Lung (tissue), 12 donors: ENCODE data around the gene LIX1. TPM values are rescaled to one million over a fixed set of nuclear protein-coding genes. Genes with fewer than 3 reads are reported as not detected.

Source experiments
- ATAC-seq: fragments of 200-7000 bp; cut with Tn5 transposase; one replicate; pipeline ENCODE4 v1.9.1; 2020; ENCODE audit warnings: moderate number of reproducible peaks; ENCODE audit not compliant: insufficient read depth, low FRiP score
- DNase-seq, 3 donors: peaks; one replicate each; pipeline ENCODE4 v3.0.0-alpha.2; 2013 to 2017
- H3K27ac ChIP-seq, 2 donors: one replicate each; pipeline ENCODE4 v1.5.1; 2013; ENCODE audit warnings: mild to moderate bottlenecking in 2 of 2, moderate library complexity in 2 of 2, control low read depth in 1 of 2, inconsistent platforms in 1 of 2, low read depth in 1 of 2, low read length in 1 of 2
- H3K27me3 ChIP-seq, 3 donors: one replicate each; pipeline ENCODE4 v1.5.1; 2013; ENCODE audit warnings: low read length in 2 of 3; ENCODE audit not compliant: control insufficient read depth in 3 of 3, insufficient read depth in 3 of 3
- H3K36me3 ChIP-seq, 4 donors: one replicate each; pipeline ENCODE4 v1.5.1; 2013; ENCODE audit warnings: low read length in 4 of 4, mild to moderate bottlenecking in 1 of 4, moderate library complexity in 1 of 4; ENCODE audit not compliant: control insufficient read depth in 4 of 4, insufficient read depth in 4 of 4
- H3K4me1 ChIP-seq, 5 donors: one replicate each; pipeline ENCODE4 v1.5.1; 2013; ENCODE audit warnings: low read length in 5 of 5, mild to moderate bottlenecking in 2 of 5, moderate library complexity in 1 of 5; ENCODE audit not compliant: control insufficient read depth in 5 of 5, insufficient read depth in 5 of 5
- H3K4me3 ChIP-seq: one replicate; pipeline ENCODE4 v1.5.1; 2013; ENCODE audit warnings: mild to moderate bottlenecking, control low read depth, moderate library complexity
- H3K9ac ChIP-seq, 2 donors: one replicate each; pipeline ENCODE4 v1.5.1; 2013; ENCODE audit warnings: low read length in 2 of 2, control low read depth in 1 of 2; ENCODE audit not compliant: insufficient read depth in 1 of 2
- H3K9me3 ChIP-seq, 4 donors: one replicate each; pipeline ENCODE4 v1.5.1; 2013; ENCODE audit warnings: low read length in 3 of 4, mild to moderate bottlenecking in 1 of 4, moderate library complexity in 1 of 4; ENCODE audit not compliant: control insufficient read depth in 4 of 4, insufficient read depth in 3 of 4
- WGBS, 2 donors: extraction: QIAGEN DNeasy Blood & Tissue Kit; methylation state at CpG; one replicate each; pipeline ENCODE4 v1.1.7; 2013; 5-methylcytosine and 5-hydroxymethylcytosine counted together
- polyA plus RNA-seq, 2 donors: library from polyadenylated mRNA; stranded (reverse); fragments of 200-250 nt; gene quantifications; one replicate each; pipeline ENCODE4 v1.2.1, GENCODE V29; 2013
- total RNA-seq, 2 donors: library from RNA; depleted of rRNA in 1 of 2; stranded (reverse); fragments of >200 nt in 1 of 2; gene quantifications; one replicate each; pipeline ENCODE4 v1.2.1, GENCODE V29; 2014 to 2021
- TF ChIP-seq, protein P1 (sequence below): IDR thresholded peaks from 2 replicates; pipeline ENCODE4 v1.5.1; 2012; ENCODE audit warnings: mild to moderate bottlenecking; ENCODE audit errors: control extremely low read depth, extremely low read depth
- donor health status: control.
- donor health status: control.
- donor health status: Bipolar disorder and iron deficiency.
- donor health status: healthy.
- donor health status: DM: yes; HTN: yes; CAD: no.

Gene LIX1
- total and polyA plus RNA-seq, 4 donors, result 0.11 TPM; not detected in 3

DNA sequence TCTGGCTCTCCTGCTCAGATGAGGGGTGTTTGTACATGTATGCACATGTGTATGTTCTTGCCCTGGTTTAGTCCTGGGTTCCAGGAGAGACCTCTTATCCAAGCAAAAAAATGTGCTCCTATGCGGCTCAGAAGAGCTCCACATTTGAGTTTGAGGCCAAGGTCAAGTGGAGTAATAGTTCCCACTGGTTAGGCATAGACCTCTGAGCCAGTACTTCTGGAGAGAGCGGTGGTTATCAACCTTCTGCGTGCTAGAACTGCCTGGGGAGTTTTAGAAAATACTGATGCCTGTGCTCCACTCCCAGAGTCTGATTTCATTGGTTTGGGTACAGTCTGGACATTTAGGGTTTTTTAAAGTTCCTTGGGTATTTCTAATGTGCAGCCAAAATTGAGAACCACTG, 51.5 kb downstream of the LIX1 start:
- Histone ChIP-seq H3K9ac (no peak overlapping the region), H3K36me3 (no peaks in the 10 kb centered on the region), H3K9me3 (no peaks in the 10 kb centered on the region), H3K4me1 (peaks cover 0 to 18% (median 0%) of the 10 kb centered on the region in 5 donors), H3K4me3 (no peak overlapping the region), H3K27me3 (no peaks in the 10 kb centered on the region), H3K27ac (no peak overlapping the region)
- TF ChIP-seq, protein P1, sequence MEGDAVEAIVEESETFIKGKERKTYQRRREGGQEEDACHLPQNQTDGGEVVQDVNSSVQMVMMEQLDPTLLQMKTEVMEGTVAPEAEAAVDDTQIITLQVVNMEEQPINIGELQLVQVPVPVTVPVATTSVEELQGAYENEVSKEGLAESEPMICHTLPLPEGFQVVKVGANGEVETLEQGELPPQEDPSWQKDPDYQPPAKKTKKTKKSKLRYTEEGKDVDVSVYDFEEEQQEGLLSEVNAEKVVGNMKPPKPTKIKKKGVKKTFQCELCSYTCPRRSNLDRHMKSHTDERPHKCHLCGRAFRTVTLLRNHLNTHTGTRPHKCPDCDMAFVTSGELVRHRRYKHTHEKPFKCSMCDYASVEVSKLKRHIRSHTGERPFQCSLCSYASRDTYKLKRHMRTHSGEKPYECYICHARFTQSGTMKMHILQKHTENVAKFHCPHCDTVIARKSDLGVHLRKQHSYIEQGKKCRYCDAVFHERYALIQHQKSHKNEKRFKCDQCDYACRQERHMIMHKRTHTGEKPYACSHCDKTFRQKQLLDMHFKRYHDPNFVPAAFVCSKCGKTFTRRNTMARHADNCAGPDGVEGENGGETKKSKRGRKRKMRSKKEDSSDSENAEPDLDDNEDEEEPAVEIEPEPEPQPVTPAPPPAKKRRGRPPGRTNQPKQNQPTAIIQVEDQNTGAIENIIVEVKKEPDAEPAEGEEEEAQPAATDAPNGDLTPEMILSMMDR, result no peak
- no peak for ATAC-seq
- DNase-seq, result no peak
- WGBS, 2 donors, result 79 to 94% methylated on average over 3 of the region's 3 CpGs

DNA sequence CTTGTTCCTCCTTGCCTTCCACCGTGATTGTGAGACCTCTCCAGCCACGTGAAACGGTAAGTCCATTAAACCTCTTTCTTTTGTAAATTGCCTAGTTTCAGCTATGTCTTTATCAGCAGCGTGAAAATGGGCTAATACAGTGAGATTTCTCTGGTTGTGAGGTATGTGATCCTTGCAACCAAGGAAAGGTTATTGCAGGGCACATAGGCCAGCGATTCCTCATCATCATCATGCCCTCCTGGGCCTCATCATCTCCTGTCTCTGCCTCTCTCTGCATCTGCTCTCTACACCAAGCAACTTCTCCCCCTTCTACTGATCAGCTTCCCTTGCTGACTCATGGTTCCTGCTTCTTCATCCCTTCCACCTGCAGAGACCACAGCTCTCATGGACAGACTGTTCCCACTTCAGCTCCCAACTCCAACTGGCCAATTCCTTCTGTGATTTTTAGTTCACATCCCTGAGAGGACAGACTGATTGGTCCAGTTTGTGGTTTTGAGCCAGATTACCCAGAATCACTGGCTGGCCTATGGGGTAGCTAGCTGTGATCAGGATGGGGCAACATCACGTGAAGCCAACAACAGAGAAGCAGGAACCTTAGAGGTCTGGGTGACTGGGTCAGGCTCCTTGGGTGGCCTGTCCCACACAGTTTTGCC, 53.1 kb downstream of the LIX1 start:
- no peak for ATAC-seq
- Histone ChIP-seq H3K4me1 (peaks cover 0 to 18% (median 0%) of the 10 kb centered on the region in 5 donors), H3K9ac (no peak overlapping the region), H3K27ac (no peak overlapping the region), H3K4me3 (no peak overlapping the region), H3K9me3 (no peaks in the 10 kb centered on the region), H3K27me3 (no peaks in the 10 kb centered on the region), H3K36me3 (no peaks in the 10 kb centered on the region)
- 69 to 85% methylated on average over 6 of the region's 6 CpGs for WGBS, 2 donors
- TF ChIP-seq, protein P1, result no peak
- no peak for DNase-seq

DNA sequence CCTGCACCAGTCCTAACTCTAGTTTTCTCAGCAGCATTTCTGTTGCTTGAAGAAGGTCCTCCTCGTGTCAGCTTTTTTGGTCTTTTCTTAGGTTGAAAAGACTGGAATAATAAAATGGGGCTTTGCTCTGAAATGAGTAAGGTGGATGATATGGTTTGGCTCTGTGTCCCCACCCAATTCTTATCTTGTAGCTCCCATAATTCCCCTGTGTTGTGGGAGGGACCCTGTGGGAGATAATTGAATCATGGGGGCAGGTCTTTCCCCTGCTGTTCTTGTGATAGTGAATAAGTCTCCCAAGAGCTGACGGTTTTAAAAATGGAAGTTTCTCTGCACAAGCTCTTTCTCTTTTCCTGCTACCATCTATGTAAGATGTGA, 53.6 kb downstream of the LIX1 start:
- no peak for DNase-seq
- no peak overlapping the region for H3K4me3 ChIP-seq
- no peaks in the 10 kb centered on the region for H3K36me3 ChIP-seq
- no peak overlapping the region for H3K9ac ChIP-seq
- ATAC-seq, result no peak
- 87 to 90% methylated on average over 2 of the region's 2 CpGs for WGBS, 2 donors
- H3K27ac ChIP-seq, result no peak overlapping the region
- TF ChIP-seq, protein P1, result no peak
- H3K27me3 ChIP-seq, result no peaks in the 10 kb centered on the region
- H3K4me1 ChIP-seq, result peaks cover 0 to 18% (median 0%) of the 10 kb centered on the region in 5 donors
- H3K9me3 ChIP-seq, result no peaks in the 10 kb centered on the region

DNA sequence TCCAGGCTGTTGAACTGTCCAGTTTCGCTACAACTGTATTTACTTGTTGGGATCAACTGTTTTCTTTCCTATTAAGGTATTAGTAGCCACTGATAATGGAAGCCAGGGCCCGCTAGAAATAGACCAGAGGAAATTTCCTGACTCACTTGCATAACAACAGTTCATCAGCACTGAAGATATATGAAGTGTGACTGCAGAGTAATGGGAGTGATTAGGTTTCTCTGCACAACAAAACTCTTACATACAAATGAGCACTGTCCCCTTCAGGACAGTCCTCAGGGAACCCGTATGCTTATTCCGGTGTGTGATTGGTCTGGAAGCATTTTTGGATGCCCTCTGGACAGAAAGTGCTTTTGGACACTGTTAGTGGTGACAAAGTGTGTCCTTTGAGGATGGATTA, 55.3 kb downstream of the LIX1 start:
- no peak overlapping the region for H3K4me3 ChIP-seq
- no peaks in the 10 kb centered on the region for H3K36me3 ChIP-seq
- TF ChIP-seq, protein P1, result no peak
- DNase-seq (peak in 2 of 3 donors; percentile 79 to 86), ATAC-seq (no peak)
- 72 to 80% methylated on average over 4 of the region's 4 CpGs for WGBS, 2 donors
- H3K27ac ChIP-seq, result no peak overlapping the region
- no peaks in the 10 kb centered on the region for H3K27me3 ChIP-seq
- no peak overlapping the region for H3K9ac ChIP-seq
- no peaks in the 10 kb centered on the region for H3K9me3 ChIP-seq
- H3K4me1 ChIP-seq, result peaks cover 0 to 18% (median 0%) of the 10 kb centered on the region in 5 donors
